HG03039 (cell line): ENCODE results near the gene ZMYND10.
A peak's percentile ranks its signal among the peaks of the same experiment; 100 is the strongest.
"Not testable (repeated sequence)": the region's sequence is repeated elsewhere in the genome, so short reads cannot be mapped to it uniquely, and the experiment has no call there.

Experiments used
- ATAC-seq: cut with Tn5 transposase; IDR thresholded peaks from one replicate; pipeline ENCODE4 v1.9.1; 2021; ENCODE audit warnings: mild to moderate bottlenecking, moderate library complexity; ENCODE audit not compliant: unreplicated experiment

The ZMYND10 gene

DNA sequence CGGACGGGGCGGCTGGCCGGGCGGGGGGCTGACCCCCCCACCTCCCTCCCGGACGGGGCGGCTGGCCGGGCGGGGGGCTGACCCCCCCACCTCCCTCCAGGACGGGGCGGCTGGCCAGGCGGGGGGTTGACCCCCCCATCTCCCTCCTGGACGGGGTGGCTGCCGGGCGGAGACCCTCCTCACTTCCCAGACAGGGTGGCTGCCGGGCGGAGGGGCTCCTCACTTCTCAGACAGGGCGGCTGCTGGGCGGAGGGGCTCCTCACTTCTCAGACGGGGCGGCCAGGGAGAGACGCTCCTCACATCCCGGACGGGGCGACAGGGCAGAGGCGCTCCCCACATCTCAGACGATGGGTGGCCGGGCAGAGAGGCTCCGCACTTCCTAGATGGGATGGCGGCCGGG lies 33.5 kb downstream of the ZMYND10 start:
- ATAC-seq: not testable (repeated sequence)

DNA sequence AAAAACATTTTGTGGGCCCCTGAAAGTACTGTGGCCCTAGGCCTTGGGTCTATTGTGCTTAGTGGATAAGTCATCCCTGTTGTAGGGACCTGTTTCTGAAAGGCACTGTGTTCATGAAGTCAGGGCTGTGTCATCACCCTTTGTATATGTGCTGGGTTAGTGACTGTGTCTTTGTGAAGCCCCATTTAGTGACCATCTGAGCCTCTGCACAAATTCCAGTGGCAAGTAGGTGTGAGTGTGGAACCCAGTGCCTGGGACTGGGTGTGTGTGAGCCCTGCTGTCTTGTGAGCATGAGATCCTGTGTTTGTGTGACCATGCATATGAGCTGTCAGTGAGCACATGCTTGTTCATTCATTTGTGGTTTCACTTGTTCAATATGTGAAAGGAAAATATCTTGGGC lies 40.9 kb downstream of the ZMYND10 start:
- ATAC-seq: no peak

DNA sequence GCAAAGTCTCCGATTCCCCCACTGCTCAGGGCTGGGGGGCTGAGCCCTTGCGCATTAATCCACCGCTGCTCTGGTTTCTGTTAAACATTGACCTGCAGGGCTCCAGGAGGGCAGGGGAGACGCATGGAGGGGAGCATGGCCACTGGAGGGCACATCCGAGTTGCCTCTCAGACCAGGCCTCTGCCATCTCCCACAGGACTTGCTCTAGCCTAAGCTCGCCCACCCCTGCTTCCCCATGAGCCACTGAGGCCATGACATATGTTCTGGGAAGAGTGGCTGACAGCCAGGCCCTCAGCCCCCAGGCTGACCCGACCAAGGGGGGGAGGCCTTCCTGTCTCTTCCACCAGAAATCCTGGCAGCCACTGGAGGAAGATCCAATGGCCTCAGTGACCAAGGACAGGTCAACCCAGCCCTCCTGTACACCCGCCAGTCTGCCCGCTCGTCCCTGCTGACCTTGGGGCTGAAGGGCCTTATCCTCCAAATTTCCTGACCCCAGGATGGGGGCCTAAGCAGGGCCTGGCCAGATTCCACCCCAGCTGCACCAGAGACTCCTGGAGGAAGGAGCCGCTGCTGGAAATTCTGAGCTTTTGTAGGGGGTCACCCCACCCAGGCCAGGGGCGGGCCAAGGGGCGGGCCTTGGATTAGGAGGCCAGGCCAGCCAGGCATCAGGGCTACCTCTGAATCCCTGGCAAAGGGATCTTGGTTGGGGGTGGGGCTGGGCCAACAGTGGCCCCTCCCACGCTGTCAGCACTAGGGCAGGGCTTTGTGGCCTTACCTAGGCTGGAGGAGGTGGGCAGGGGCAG lies 42.3 kb downstream of the ZMYND10 start, which contains the start of gene HYAL1:
Gene HYAL1, minus strand, starts transcription at position 562 of the 803 bp plus-strand sequence. CDS start 618 bp downstream, outside the sequence.
- no peak for ATAC-seq

DNA sequence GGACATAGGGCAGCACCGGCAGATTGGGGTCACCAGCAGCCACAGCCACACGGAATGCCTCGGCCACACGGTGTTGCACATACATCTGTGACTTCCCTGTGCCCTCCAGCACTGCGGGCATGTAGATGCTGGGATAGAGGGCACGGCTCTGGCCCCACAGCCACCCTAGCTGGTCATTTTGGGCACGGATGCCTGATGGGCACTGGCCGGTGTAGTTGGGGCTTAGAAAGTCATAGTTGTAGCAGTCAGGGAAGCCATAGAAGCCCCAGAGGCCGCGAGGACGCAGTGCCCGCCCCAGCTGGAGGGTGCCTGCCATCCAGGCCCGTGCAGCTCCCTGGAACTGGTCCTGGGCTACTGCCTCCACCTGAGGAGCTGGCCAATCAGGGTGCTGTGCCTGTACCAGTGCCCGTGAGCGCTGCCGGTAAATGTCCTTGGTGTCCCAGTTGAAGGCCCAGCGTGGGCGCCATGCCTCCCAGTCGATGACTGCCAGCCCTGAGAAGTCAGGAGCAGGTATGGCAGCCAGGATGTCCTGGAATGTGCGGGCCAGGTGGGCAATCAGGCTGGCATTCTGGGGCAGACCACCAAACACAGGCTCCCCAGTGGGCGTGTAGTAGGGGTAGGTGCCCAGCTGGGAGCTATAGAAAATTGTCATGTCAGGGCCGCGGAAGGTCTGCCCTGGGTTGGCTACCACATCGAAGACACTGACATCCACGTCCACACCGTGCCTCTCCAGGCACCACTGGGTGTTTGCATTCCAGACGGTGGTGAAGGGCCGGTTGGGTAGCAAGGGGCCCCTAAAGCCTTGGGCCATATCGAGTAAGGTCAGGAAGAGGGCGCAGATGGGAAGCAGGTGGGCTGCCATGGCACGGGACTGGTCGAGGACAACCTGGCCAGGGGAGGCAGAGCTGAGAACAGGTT lies 43.2 kb downstream of the ZMYND10 start:
- no peak for ATAC-seq

DNA sequence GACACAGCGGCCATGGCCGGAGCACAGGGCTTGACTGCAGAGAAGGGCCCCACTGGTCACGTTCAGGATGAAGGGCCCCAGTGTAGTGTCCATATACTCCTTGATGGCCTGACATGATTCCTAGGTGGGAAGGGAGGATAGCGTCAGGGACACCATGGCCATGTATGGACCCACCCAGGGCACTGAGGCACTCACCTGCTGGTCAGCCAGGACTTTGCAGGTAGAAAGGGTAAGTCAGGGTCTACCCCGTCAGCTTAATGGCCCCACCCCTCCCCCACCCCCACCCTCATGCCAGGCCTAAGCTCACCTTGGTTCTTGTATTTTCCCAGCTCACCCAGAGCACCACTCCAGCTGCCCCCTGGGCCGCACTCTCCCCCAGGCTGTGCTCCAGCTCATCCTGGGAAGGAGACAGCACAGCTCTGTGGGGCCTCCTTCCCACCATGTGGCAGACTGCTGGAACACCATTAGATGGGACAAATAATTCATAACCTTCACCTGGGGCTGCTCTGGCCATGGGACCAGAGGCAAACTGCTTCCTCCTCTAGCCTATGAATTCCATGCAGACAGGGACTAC lies 44.8 kb downstream of the ZMYND10 start:
- no peak for ATAC-seq

DNA sequence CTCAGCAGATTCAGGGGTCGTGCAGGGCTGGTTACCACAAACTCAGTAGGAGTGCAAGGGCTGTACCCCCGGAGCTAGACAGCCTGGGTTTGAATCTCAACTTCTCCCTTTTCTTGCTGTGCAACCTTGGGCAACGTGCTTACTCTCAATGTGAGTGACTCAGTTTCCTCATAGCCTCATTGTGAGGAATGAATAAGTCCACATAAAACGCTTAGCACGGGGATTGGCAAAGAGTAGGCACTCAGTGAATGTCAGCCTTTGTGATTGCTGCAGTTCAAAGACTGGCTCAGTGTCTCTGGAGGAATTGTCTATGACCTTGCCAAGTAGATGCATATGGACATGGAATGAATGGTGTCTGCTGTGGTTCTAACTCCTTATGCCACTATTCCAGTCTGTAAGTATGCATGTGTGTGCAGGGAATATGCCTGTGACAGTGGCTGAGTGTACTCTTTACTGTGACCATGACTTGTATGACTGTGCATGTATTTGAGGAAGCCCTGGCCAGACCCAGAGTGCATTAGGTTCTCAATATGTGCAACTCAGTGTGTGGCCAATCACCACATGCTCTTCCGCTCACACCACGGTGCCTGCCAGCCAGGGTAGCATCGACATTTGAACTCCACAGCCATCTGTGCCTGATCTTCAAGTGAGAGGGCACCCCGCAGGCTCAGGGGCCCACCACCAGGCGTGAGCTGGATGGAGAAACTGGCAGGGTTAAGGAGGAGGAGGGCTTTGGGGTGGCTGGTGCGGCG lies 45.4 kb downstream of the ZMYND10 start:
- ATAC-seq: no peak

DNA sequence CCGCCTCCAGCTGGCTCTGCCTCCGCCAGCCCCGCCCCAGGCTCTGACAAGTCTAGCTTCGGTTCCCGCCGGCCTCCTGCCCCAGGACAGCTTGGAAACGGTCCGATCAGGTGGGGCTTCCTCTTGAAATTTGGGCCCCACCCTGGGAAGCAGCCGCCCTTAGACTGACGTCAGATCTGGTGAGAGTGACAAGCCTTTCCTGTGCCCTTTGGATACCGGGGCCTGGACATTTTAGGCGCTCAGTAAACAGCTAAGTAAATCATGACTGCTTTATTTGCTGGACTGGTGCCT lies 45.9 kb downstream of the ZMYND10 start:
- ATAC-seq: no peak

DNA sequence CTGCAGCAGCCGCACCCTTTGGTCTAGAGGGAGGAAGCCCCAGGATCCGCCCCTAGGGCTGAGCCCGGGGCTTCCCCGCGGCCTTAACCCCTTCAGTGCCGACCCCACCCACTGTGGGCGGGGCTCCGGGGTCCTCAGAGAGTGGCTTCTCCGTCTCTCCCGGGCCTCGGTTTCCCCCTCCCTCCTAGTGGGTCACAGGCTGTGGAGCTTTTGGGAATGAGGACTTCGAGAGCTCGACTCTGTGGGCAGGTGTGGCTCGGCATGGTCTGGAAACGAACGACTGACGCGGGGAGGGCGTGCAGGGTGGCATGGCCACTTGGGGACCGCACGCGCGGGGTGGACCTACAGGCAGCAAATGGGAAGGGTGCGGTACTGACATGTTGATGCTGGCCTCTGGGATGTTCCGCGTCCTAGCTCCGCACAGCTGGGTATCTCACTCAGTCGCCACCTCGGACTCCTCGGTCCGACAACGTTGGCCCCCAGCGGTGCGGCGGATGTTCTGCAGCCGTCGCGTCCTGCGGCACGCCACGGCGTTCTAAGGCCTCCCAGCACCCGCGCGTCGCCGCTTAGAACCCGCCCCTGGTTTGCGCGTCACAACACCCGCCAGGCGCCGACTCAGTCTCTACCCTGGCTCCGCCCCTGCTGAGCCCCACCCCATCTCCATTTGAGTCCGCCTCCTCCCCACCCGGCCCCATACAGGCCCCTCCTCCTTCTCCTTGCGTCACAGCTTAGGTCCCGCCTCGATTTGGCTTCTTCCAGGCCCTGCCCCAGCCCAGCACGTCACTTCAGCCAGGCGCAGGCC lies 46.5 kb downstream of the ZMYND10 start, which contains the start of the genes HYAL3 and NAA80:
Gene HYAL3, minus strand, starts transcription at position 570 of the 802 bp plus-strand sequence. CDS start 3,803 bp downstream, outside the sequence.
Gene NAA80, minus strand, starts transcription at position 570 of the 802 bp plus-strand sequence. CDS start 1,942 bp downstream, outside the sequence.
- ATAC-seq: peak; percentile 77

DNA sequence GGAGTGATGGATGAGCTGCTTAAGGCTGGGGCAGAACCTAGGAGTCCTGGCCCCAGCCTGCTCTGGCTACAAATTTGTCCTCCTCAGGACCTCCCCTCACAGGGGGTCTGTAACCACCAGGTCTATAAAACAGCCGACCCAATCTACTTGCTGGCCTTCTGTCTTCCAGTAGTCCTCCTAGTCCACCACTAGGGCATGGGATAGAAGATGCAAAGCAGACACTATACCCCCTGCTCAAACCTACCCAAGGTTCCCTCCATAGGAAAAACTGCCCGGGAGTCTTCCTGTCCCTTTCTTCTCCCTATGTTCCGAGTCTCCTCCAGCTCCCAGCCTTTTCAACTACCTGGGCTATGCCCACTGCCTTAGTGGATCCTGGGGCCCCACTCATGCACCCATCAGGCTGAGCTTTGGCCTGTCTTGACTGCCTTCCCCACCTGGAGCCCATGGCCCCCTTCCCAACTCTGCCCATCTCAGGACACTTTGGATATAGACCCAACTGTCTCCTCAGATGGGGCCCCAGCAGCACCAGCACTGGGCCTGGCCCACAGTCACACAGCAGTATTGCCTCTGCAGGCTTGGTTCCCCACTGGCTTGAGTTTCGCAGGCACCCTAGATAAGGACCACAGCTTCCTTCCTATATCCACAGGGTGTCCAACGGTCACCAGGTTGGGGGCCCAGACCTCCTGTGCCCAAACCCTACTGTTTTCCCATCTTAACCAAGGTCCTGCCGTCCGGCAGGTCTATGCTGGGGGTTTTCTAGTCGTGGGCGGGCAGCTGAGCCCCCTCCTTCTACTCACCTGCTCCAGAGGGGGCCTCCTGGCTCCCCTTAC lies 47.4 kb downstream of the ZMYND10 start:
- no peak for ATAC-seq

DNA sequence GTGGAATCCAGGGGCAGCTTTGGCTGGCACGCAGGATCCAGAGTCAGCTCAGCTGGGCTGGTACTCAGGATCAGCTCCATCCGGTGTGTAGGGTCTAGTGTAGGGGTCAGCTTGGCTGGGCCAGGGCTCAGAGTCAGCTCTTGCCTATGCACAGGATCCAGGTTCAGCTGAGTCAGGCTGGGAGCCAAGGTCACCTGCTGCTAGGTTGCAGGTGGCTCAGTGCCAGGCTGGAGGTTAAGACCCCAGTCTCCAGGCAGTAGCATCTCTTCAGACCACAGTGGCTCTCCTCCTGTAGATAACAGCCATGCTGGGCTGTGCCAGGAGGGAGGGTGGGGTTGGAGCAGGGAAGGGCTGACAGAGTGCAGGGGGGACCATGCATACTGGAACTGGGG lies 48.2 kb downstream of the ZMYND10 start:
- ATAC-seq: no peak

DNA sequence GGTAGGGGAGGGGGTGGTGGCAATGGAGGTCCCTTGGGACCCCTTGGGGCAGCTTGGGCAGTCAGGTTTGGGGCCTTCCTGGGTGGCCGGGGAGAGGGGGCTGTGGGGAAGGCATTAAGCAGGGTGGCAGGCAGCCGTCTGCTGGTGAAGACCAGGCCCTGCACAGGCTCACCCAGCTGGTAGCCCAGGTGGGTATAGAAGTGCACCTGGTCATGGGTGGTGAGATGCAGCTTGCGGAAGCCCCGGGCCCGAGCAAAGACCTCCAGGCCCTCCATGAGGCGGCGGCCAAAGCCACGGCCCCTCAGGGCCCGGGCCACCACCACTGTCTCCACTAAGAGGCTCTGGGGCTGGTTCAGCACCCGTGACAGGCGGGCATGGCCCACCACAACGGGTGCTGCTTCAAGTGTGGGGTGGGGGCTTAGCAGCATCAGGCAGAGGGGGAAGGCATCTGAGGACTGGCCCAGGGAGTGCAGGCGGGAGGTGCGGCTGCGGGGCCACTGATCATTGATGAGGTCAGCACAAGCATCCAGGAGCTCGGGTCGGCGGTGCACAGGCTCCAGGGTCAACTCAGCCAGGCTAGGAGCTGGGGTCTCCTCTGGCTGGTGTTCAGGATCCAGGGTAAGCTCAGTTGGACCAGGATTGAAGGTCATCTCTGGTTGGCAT lies 48.7 kb downstream of the ZMYND10 start:
- no peak for ATAC-seq

DNA sequence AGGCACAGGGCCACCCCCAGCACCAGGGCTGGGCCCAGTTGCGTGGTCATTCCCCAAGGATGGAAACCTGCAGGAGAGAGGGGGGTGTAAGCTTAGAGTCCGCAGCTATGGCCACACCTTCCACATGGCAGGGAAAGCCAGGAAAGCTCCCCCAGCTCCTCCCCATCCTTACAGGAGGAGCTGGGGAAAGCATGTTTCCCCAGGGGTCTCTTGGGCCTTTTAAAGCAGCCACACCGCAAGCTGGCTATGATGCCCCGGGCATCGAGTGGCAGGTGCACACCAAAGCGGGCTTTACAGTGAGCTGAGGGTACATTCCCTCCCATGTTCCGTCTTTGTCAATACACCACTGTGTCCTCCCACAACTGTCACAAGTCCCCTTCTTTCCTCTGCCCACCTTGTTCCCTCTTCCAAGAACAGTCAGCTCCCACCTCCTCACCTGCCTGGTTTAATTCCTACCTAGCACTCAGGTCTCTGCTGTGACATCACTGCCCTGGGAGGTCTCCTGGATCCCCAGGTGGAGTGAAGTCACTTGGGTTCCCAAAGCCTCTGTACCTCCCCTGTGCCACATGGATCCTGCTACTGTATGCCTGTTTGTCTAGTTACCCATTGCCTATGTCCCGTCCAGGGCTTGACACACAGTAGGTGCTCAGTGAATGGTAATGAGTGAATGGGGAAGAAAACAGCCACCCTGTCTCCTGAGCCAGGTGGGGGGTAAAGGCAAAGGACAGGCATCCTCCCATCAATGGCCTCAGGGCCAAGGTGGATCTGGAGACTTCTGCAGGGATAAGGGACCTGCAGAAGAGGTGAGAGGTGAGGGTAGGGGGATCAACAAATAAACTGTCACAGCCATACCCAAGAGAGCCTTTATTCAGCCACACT lies 49.7 kb downstream of the ZMYND10 start:
- ATAC-seq: no peak

DNA sequence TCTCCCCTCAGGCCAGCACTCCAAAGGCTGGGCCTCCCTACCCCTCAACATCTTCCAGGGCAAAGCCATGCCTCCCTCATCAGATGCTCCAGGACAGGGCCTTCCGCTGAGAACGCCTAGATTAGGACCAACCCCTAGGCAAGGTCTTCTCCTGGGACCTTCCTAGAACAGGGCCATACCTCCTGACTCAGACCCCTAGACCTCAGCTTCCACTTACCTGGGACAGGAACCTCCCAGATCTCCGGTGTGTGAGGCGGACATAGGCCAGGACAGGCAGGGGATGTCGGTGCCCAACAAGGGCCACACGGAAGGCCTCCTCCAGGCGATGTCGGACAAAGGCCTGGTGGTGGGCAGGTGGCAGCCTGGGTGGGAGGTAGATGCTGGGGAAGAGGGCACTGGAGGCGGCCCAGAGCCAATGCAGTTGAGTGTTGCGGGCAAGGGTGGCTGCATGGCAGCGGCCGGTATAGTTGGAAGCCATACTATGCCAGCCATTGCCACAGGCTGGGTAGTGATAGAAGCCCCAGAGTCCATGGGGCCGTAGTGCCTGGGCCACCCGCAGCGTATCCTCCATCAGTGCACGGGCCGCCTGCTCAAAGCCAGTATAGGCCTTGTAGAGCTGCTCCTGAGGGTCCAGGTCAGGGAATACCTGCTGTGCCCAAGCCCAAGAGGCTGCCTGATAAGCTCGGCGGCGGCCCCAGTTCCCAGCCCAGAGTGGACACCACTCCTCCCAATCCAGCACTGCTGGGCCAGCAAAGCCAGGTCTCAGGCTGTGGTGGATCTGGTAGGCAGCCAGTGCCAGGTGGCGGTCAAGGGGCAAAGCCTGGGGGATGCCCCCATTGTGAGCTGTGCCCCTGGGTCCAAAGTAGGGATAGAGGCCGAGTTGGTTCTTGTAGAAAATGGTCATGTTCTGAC lies 50.8 kb downstream of the ZMYND10 start:
- no peak for ATAC-seq

DNA sequence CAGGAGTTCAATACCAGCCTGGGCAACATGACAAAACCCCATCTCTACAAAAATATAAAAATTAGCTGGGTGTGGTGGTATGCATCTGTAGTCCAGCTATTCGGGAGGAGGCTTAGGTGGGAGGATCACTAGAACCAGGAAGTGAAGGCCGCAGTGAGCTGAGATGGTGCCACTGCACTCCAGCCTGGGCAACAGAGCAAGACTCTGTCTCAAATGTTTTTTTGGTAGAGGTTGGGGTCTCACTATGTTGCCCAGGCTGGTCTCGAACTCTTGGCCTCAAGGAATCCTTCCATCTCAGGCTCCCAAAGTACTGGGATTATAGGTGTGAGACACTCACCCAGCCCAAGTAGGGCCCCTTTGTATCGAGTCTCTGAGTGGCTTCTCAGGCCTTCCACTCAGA lies 51.4 kb downstream of the ZMYND10 start:
- no peak for ATAC-seq

DNA sequence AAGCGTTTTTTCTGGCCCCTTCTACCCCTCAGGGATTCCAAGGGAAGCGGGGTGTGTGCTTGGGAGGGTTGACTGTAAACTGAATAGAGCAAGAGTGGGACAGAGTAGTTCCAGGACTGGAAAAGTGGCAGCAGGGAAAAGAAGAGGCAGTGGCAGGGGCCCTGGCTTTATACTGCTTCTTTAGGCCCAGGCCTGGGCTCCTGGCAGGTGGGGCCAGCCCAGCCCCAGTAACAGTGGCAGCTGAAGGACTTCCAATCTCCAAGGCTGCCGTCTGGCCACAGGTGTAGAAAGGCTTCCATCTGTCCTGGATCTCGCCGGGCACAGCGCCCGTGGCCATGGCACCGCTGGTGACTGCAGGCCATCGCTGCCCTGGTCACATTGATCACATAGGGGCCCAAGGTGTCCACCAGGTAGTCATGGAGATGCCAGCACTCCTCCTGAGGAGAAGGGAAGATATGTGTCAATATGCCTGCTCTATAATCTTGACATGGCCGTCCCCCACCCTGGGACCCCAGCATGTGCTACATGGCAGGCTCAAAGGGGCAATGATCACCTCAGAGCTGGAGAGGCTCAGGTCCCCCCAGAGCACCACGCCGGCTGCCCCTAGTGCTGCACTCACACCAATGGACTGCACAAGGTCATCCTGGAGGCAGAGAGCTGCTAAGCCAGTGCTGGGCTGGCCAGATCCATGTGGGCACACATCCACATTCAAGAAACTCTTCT lies 52.3 kb downstream of the ZMYND10 start:
- ATAC-seq: no peak
